Endothelial cell of umbilical vein (primary cell): ENCODE measurements around the gene RTN4IP1.

Experiments
- CTCF ChIP-seq, 2 donors: IDR thresholded peaks; 1 replicate in 1 of 2; 2 replicates in 1 of 2; pipeline ENCODE4 v1.5.1; 2011; ENCODE audit warnings: low read length in 2 of 2, mild to moderate bottlenecking in 2 of 2, moderate library complexity in 2 of 2, control low read depth in 1 of 2, inconsistent platforms in 1 of 2, low read depth in 1 of 2; ENCODE audit not compliant: insufficient read depth in 1 of 2; ENCODE audit errors: extremely low read depth in 1 of 2
- EZH2 ChIP-seq: IDR thresholded peaks from 2 replicates; pipeline ENCODE4 v1.6.1; 2012; ENCODE audit warnings: borderline replicate concordance, low read depth, mild to moderate bottlenecking, moderate library complexity, low read length, inconsistent platforms; ENCODE audit not compliant: severe bottlenecking
- GATA2 ChIP-seq: IDR thresholded peaks from 2 replicates; pipeline ENCODE4 v1.7.0; 2011; ENCODE audit warnings: low read depth, mild to moderate bottlenecking, moderate library complexity, mixed read lengths, low read length; ENCODE audit not compliant: insufficient read length, insufficient read depth
- JUN ChIP-seq: IDR thresholded peaks from 2 replicates; pipeline ENCODE4 v1.6.1; 2011; ENCODE audit warnings: borderline replicate concordance, low read depth; ENCODE audit not compliant: insufficient read length, insufficient read depth
- MAX ChIP-seq: IDR thresholded peaks from 2 replicates; pipeline ENCODE4 v1.6.1; 2011; ENCODE audit not compliant: insufficient read depth, insufficient read length
- MYC ChIP-seq: IDR thresholded peaks from one replicate; pipeline ENCODE4 v1.6.1; 2011; ENCODE audit warnings: mild to moderate bottlenecking, low read depth, low read length
- POLR2A ChIP-seq: IDR thresholded peaks from 2 replicates; pipeline ENCODE4 v1.6.1; 2012; ENCODE audit warnings: low read depth, mild to moderate bottlenecking, control low read depth, low read length
- POLR2AphosphoS5 ChIP-seq: IDR thresholded peaks from 2 replicates; pipeline ENCODE4 v1.6.1; 2012; ENCODE audit warnings: low read depth, mild to moderate bottlenecking, control low read depth, low read length, moderate library complexity; ENCODE audit not compliant: insufficient read depth

- TF ChIP-seq CTCF (IDR thresholded peaks at IDR 0.05; ENCODE audit: extremely low read depth in 1 of 2, insufficient read depth in 1 of 2, low read depth in 1 of 2, low read length in 2 of 2) (no peak), EZH2 (no peak), POLR2A (no peak), MAX (no peak), POLR2AphosphoS5 (no peak), MYC (no peak), JUN (no peak), GATA2 (no peak)
Observed at GRCh38 chr6:106614166-106614565, 15.1 kb downstream of the RTN4IP1 start.
